Activated CD8-positive, alpha-beta memory T cell treated with anti-CD3 and anti-CD28 coated beads, Interleukin-2, amount 10 ng/mL, durations not matched to agents 7 days and 5 days (primary cell): ENCODE data around the gene DAP3. TPM values are rescaled to one million over a fixed set of nuclear protein-coding genes. Genes with fewer than 3 reads are reported as not detected.
"Not testable (repeated sequence)": the region's sequence is repeated elsewhere in the genome, so short reads cannot be mapped to it uniquely, and the experiment has no call there.

Source experiments
- ATAC-seq: fragments of 150-1000 bp; cut with Tn5 transposase; one replicate; pipeline ENCODE4 v1.10.0; 2021; ENCODE audit warnings: moderate library complexity
- CTCF ChIA-PET: fragments of 350-600 bp; sonication (Branson Sonifier 250); formaldehyde crosslinking; loops from one replicate; lab custom pipeline; 2021; ENCODE audit warnings: antibody characterized with exemption; lab: Charles Lee
- DNase-seq: peaks from one replicate; pipeline ENCODE4 v3.0.0-alpha.2; 2020
- H3K27ac Mint-ChIP-seq: one replicate; pipeline ENCODE4 v1.8.0; 2021; ENCODE audit warnings: mild to moderate bottlenecking, mixed read lengths
- H3K27me3 Mint-ChIP-seq: one replicate; pipeline ENCODE4 v1.8.0; 2021; ENCODE audit warnings: mixed read lengths
- H3K36me3 Mint-ChIP-seq: one replicate; pipeline ENCODE4 v1.8.0; 2021; ENCODE audit warnings: mild to moderate bottlenecking, mixed read lengths
- H3K4me1 Mint-ChIP-seq: one replicate; pipeline ENCODE4 v1.8.0; 2021; ENCODE audit warnings: mixed read lengths
- H3K4me3 Mint-ChIP-seq: one replicate; pipeline ENCODE4 v1.8.0; 2021; ENCODE audit warnings: mild to moderate bottlenecking, moderate library complexity, mixed read lengths
- H3K9me3 Mint-ChIP-seq: one replicate; pipeline ENCODE4 v1.8.0; 2022; ENCODE audit warnings: low read depth, mixed read lengths
- total RNA-seq, 2 experiments: library from RNA; stranded (reverse); gene quantifications; one replicate each; pipeline ENCODE4 v1.2.3, GENCODE V29; 2021

The DAP3 gene
- total RNA-seq, 2 experiments from 2014 or later, result 140 to 145 TPM

DNA sequence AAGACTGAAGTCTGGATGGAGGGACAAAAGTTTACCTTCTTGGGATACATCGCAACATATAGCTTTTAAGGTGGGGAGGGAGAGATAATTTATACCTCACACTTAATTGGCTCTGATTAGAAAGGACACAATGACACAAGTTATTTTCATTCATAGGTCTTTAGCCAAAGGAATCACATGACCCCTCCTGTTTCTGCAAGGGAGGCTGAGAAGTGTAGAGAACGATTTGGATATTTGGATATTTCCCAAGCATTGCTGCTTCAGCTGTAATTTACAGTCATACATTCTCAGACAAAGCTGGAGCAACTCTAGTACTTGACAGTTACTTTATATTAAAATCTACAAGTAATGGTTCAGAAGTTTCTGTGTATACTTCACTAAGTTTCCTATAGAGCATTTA, 24.2 kb downstream of the DAP3 start:
- H3K9me3 Mint-ChIP-seq, result no peaks in the 10 kb centered on the region
- H3K36me3 Mint-ChIP-seq, result peaks cover 47% of the 10 kb centered on the region
- H3K27me3 Mint-ChIP-seq, result no peaks in the 10 kb centered on the region
- no peak overlapping the region for H3K27ac Mint-ChIP-seq
- H3K4me1 Mint-ChIP-seq, result peaks cover 18% of the 10 kb centered on the region
- DNase-seq (no peak), ATAC-seq (no peak)
- H3K4me3 Mint-ChIP-seq, result no peak overlapping the region
- CTCF ChIA-PET, result interaction anchor here (1.1 to 1.2 kb wide), 2 partner anchors 10 to 32 kb away, joined by 3 read pairs; no protein-coding TSS in a partner anchor

DNA sequence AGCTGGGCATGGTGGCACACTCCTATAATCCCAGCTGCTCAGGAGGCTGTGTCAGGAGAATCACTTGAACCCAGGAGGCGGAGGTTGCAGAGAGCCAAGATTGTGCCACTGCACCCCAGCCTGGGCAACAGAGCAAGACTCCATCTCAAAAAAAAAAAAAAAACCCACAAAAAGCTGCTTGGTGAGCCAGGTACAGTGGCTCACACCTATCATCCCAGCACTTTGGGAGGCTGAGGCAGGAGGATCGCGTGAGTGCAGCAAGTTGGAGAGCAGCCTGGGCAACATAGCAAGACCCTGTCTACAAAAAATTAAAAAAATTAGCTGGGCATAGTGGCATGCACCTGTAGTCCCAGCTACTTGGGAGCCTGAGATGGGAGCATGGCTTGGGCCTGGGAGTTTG, 26.2 kb downstream of the DAP3 start:
- DNase-seq, H3K27me3 Mint-ChIP-seq, ATAC-seq, H3K27ac Mint-ChIP-seq, H3K4me3 Mint-ChIP-seq, H3K9me3 Mint-ChIP-seq: not testable (repeated sequence)
- Mint-ChIP-seq H3K4me1 (peaks cover 16% of the 10 kb centered on the region), H3K36me3 (peaks cover 45% of the 10 kb centered on the region)
- CTCF ChIA-PET, result interaction anchor here (1.4 kb wide), 1 partner anchor 14 kb away, joined by 4 read pairs; no protein-coding TSS in a partner anchor

DNA sequence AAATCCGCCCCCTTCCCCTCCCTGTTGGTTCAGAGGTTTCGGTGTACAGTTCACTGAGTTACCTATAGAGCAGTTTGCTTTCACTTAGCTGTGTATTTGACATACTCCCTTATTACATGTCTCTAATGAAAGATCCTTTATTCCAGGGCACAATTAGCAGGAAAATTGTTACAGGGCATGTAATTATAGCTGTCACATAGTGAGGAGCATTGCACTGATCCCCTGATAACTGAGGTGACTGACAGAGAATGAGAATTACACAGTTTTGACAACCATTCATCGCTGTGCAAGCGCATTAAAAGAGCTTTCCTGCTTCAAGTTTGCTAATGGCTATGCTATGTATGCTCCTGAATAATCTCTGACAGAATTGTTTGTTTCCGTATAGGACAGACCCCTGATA, 26.9 kb downstream of the DAP3 start:
- ATAC-seq (no peak), DNase-seq (no peak)
- no peaks in the 10 kb centered on the region for H3K27me3 Mint-ChIP-seq
- no peak overlapping the region for H3K4me3 Mint-ChIP-seq
- H3K36me3 Mint-ChIP-seq, result peaks cover 45% of the 10 kb centered on the region
- H3K27ac Mint-ChIP-seq, result peak overlapping the region; percentile 21
- CTCF ChIA-PET, result interaction anchor here (1.4 kb wide), 1 partner anchor 13 kb away, joined by 4 read pairs; no protein-coding TSS in a partner anchor
- H3K4me1 Mint-ChIP-seq, result peaks cover 16% of the 10 kb centered on the region
- H3K9me3 Mint-ChIP-seq, result no peaks in the 10 kb centered on the region

GRCh38 chr1:155717041-155717440, 28.1 kb downstream of the DAP3 start:
- H3K4me1 Mint-ChIP-seq, result peaks cover 16% of the 10 kb centered on the region
- DNase-seq (no peak), ATAC-seq (peak; percentile 77)
- H3K27ac Mint-ChIP-seq, result peak overlapping the region; percentile 74
- no peak overlapping the region for H3K4me3 Mint-ChIP-seq
- no peaks in the 10 kb centered on the region for H3K9me3 Mint-ChIP-seq
- H3K36me3 Mint-ChIP-seq, result peaks cover 47% of the 10 kb centered on the region
- CTCF ChIA-PET, result no interaction called here
- no peaks in the 10 kb centered on the region for H3K27me3 Mint-ChIP-seq

GRCh38 chr1:155718524-155719115, 29.7 kb downstream of the DAP3 start:
- not testable (repeated sequence) for H3K27ac Mint-ChIP-seq, DNase-seq, H3K27me3 Mint-ChIP-seq, H3K9me3 Mint-ChIP-seq, ATAC-seq, H3K4me3 Mint-ChIP-seq
- CTCF ChIA-PET, result interaction anchor here (1.2 kb wide), 1 partner anchor 395 kb away, joined by 3 read pairs; no protein-coding TSS in a partner anchor
- peaks cover 42% of the 10 kb centered on the region for H3K36me3 Mint-ChIP-seq
- peaks cover 16% of the 10 kb centered on the region for H3K4me1 Mint-ChIP-seq

DNA sequence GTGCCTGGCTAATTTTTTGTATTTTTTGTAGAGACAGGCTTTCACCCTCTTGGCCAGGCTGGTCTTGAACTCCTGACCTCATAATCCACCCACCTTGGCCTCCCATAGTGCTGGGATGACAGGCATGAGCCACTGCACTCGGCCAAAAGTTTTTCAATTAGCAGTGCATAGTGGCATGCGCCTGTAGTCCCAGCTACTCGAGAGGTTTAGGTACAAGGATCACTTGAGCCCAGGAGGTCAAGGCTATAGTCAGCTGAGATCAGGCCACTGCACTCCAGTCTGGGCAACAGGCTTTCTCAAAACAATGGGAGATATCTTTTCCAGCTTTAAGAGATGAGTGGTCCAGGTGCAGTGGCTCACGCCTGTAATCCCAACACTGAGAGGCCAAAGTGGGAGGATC, 30.8 kb downstream of the DAP3 start:
- CTCF ChIA-PET, result interaction anchor here (1.1 to 1.2 kb wide), 2 partner anchors 10 to 29 kb away, joined by 3 read pairs; no protein-coding TSS in a partner anchor
- H3K36me3 Mint-ChIP-seq, result peaks cover 37% of the 10 kb centered on the region
- no peak overlapping the region for H3K27ac Mint-ChIP-seq
- DNase-seq (no peak), ATAC-seq (no peak)
- no peaks in the 10 kb centered on the region for H3K9me3 Mint-ChIP-seq
- H3K27me3 Mint-ChIP-seq, result no peaks in the 10 kb centered on the region
- no peak overlapping the region for H3K4me3 Mint-ChIP-seq
- H3K4me1 Mint-ChIP-seq, result peaks cover 16% of the 10 kb centered on the region

DNA sequence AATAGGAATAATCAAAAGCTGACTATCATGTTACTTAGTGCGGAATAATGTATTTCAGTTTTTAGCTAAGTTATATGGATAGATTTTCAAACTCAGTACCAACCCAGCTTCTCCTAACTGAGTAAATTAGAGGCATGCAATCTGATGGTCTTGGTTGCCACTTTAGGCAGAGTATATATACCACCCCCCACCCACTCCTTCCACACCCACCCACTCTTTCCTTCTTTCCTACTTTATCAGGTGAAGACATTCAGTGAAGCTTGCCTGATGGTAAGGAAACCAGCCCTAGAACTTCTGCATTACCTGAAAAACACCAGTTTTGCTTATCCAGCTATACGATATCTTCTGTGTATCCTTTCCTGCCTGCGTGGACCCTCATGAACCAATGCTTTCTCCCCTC, 36.3 kb downstream of the DAP3 start:
- Mint-ChIP-seq H3K9me3 (no peaks in the 10 kb centered on the region), H3K4me3 (no peak overlapping the region), H3K4me1 (peaks cover 1% of the 10 kb centered on the region), H3K36me3 (peaks cover 22% of the 10 kb centered on the region), H3K27me3 (no peaks in the 10 kb centered on the region), H3K27ac (peak overlapping the region; percentile 23)
- CTCF ChIA-PET, result interaction anchor here (1.1 kb wide), 1 partner anchor 9 kb away, joined by 3 read pairs; no protein-coding TSS in a partner anchor
- DNase-seq (no peak), ATAC-seq (no peak)

GRCh38 chr1:155729031-155729898, 40.4 kb downstream of the DAP3 start:
- Mint-ChIP-seq H3K27me3 (no peaks in the 10 kb centered on the region), H3K4me3 (no peak overlapping the region), H3K27ac (peak overlapping the region; percentile 25), H3K36me3 (peaks cover 14% of the 10 kb centered on the region), H3K4me1 (peaks cover 1% of the 10 kb centered on the region), H3K9me3 (no peaks in the 10 kb centered on the region)
- CTCF ChIA-PET, result interaction anchor here (0.8 to 2.0 kb wide), 9 partner anchors 10 to 478 kb away, joined by 3 to 7 read pairs (median 4); partner anchors contain the start of gene YY1AP1
- peak; percentile 58 for ATAC-seq
- peak; percentile 55 for DNase-seq

GRCh38 chr1:155740995-155741394, 52.1 kb downstream of the DAP3 start:
- H3K27ac Mint-ChIP-seq, result no peak overlapping the region
- CTCF ChIA-PET, result interaction anchor here (1.6 kb wide), 1 partner anchor 12 kb away, joined by 5 read pairs; no protein-coding TSS in a partner anchor
- no peak overlapping the region for H3K4me3 Mint-ChIP-seq
- peaks cover 2% of the 10 kb centered on the region for H3K4me1 Mint-ChIP-seq
- ATAC-seq (no peak), DNase-seq (no peak)
- no peaks in the 10 kb centered on the region for H3K9me3 Mint-ChIP-seq
- H3K27me3 Mint-ChIP-seq, result no peaks in the 10 kb centered on the region
- peaks cover 15% of the 10 kb centered on the region for H3K36me3 Mint-ChIP-seq

GRCh38 chr1:155741908-155742307, 53.0 kb downstream of the DAP3 start:
- ATAC-seq (no peak), DNase-seq (no peak)
- Mint-ChIP-seq H3K36me3 (peaks cover 11% of the 10 kb centered on the region), H3K27me3 (no peaks in the 10 kb centered on the region), H3K27ac (no peak overlapping the region), H3K9me3 (no peaks in the 10 kb centered on the region), H3K4me3 (no peak overlapping the region), H3K4me1 (peaks cover 2% of the 10 kb centered on the region)
- CTCF ChIA-PET, result interaction anchor here (1.6 kb wide), 1 partner anchor 13 kb away, joined by 5 read pairs; no protein-coding TSS in a partner anchor

DNA sequence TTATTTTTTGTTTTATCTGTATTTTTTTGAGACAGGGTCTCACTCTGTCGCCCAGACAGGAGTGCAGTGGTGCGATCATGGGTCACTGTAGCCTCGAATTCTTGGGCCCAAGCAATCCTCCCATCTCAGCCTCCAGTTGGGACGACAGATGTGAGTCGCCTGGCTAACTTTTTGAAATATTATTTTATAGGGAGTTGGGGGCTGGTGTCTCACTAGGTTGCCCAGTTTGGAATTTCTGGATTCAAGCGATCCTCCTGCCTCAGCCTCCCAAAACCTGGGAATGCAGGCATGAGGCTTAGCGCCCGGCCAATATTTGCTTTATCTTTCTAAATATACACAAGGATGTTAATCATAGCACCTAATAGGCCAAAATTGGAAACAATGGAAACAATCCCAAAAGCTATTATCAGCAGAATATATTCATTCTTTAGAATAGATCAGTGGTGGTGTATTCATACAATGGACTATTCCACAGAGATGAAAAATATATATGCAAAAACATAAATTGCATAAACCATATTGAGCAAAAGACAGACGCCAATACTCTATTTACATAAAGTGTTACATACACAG, 55.9 kb downstream of the DAP3 start:
- CTCF ChIA-PET, result interaction anchor here (0.6 to 1.5 kb wide), 7 partner anchors 16 to 493 kb away, joined by 3 to 5 read pairs (median 3); partner anchors contain the start of gene SYT11
- ATAC-seq, result no peak
- peaks cover 2% of the 10 kb centered on the region for H3K4me1 Mint-ChIP-seq
- H3K9me3 Mint-ChIP-seq, result no peaks in the 10 kb centered on the region
- peaks cover 3% of the 10 kb centered on the region for H3K36me3 Mint-ChIP-seq
- no peak for DNase-seq
- H3K4me3 Mint-ChIP-seq, result peak overlapping the region; percentile 82
- H3K27ac Mint-ChIP-seq, result peak overlapping the region; percentile 81
- no peaks in the 10 kb centered on the region for H3K27me3 Mint-ChIP-seq

DNA sequence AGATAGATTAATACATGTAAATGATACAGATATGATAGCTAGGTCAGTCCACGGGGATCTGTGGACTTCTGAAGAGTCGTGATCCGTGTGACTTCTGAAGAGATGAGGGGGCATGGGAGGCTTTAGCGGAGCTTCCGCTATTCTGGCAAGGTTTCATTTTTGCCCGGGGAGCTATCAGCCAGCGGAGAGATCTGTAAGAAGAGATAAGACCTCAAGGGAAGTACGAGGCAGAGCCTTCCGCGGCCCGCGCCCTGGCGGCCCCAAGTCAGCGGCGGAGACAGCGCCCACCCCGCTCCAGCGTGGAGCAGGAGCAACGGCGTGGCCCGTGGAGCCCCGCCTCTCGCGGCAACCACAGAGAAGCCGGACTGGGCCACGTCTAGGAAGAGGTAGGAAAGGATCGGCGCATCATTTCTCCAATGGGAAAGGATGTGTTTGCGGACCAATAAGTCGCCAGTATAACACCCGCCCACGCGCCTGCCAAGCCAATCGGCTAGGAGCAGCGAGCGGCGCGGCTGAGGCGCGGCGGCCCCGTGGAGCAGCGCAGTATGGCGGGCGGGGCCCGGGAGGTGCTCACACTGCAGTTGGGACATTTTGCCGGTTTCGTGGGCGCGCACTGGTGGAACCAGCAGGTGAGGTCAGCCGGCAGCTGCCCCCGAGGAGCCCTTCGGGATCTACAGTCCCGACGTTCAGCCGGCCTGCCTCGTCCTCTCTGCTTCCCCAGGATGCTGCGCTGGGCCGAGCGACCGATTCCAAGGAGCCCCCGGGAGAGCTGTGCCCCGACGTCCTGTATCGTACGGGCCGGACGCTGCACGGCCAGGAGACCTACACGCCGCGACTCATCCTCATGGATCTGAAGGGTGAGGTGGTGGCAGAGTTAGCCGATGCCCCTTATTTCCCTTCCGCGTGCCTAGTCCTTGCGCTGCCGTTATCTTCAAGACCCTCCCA, 56.7 kb downstream of the DAP3 start:
- not testable (repeated sequence) for H3K4me1 Mint-ChIP-seq
- ATAC-seq, result peak; percentile 97
- CTCF ChIA-PET, result interaction anchor here (0.6 to 1.3 kb wide), 6 partner anchors 33 to 494 kb away, joined by 3 to 4 read pairs (median 3); partner anchors contain the start of gene SYT11

More for the DNA sequence above, 56.7 kb downstream of the DAP3 start:
- H3K4me3 Mint-ChIP-seq, result peak overlapping the region; percentile 82
- not testable (repeated sequence) for H3K36me3 Mint-ChIP-seq, H3K27me3 Mint-ChIP-seq, H3K9me3 Mint-ChIP-seq
- DNase-seq, result peak; percentile 97
- H3K27ac Mint-ChIP-seq, result peak overlapping the region; percentile 81
